Measurements from ENCODE around the gene RAMP1. TPM values are rescaled to one million over a fixed set of nuclear protein-coding genes. Genes with fewer than 3 reads are reported as not detected.
"Not testable (repeated sequence)": the region's sequence is repeated elsewhere in the genome, so short reads cannot be mapped to it uniquely, and the experiment has no call there.

RAMP1 gene
- total RNA-seq, result 1 to 10 TPM in 1 of 2 experiments, under 1 TPM in 1; 0.64 to 3.9 TPM

GRCh38 chr2:237859533-237860272 is at the start of gene RAMP1:
Gene RAMP1 (plus strand): TSS chr2:237859623. CDS start chr2:237859676, 53 bp downstream.
- H3K4me1 Mint-ChIP-seq, result peaks cover 7% of the 10 kb centered on the region
- H3K9me3 Mint-ChIP-seq (ENCODE audit: low read depth), result no peaks in the 10 kb centered on the region
- DNase-seq (no peak), ATAC-seq (peak; percentile 35)
- H3K36me3 Mint-ChIP-seq, result no peaks in the 10 kb centered on the region
- CTCF ChIA-PET, result no interaction called here
- no peak within 1 kb of the TSS for H3K4me3 Mint-ChIP-seq
- no peak within 1 kb of the TSS for H3K27ac Mint-ChIP-seq
- H3K27me3 Mint-ChIP-seq, result peaks cover 64% of the 10 kb centered on the region

- ATAC-seq (peak; percentile 36), DNase-seq (no peak)
- no peak overlapping the region for H3K4me3 Mint-ChIP-seq
- CTCF ChIA-PET, result no interaction called here
- peaks cover 8% of the 10 kb centered on the region for H3K27me3 Mint-ChIP-seq
- H3K36me3 Mint-ChIP-seq, result no peaks in the 10 kb centered on the region
- H3K9me3 Mint-ChIP-seq (ENCODE audit: low read depth), result no peaks in the 10 kb centered on the region
- H3K4me1 Mint-ChIP-seq, result peaks cover 17% of the 10 kb centered on the region
- no peak overlapping the region for H3K27ac Mint-ChIP-seq
These were observed 43.8 kb upstream of the RAMP1 start for GRCh38 chr2:237815637-237816036.

- DNase-seq, result no peak
- ATAC-seq, result no peak
- no peaks in the 10 kb centered on the region for H3K36me3 Mint-ChIP-seq
- H3K9me3 Mint-ChIP-seq (ENCODE audit: low read depth), result no peaks in the 10 kb centered on the region
- H3K27me3 Mint-ChIP-seq, result peaks cover 8% of the 10 kb centered on the region
- H3K4me1 Mint-ChIP-seq, result peaks cover 17% of the 10 kb centered on the region
- H3K4me3 Mint-ChIP-seq, result no peak overlapping the region
- H3K27ac Mint-ChIP-seq, result no peak overlapping the region
- CTCF ChIA-PET, result no interaction called here
These were observed 42.9 kb upstream of the RAMP1 start for GRCh38 chr2:237816531-237816930.

- no peak for ATAC-seq
- Mint-ChIP-seq H3K9me3 (ENCODE audit: low read depth) (no peaks in the 10 kb centered on the region), H3K4me1 (peaks cover 17% of the 10 kb centered on the region), H3K36me3 (no peaks in the 10 kb centered on the region), H3K27ac (no peak overlapping the region), H3K4me3 (no peak overlapping the region), H3K27me3 (peaks cover 1% of the 10 kb centered on the region)
- CTCF ChIA-PET, result no interaction called here
- DNase-seq, result no peak
These were observed 41.4 kb upstream of the RAMP1 start for GRCh38 chr2:237818066-237818473.

GRCh38 chr2:237819231-237819630 is 40.2 kb upstream of the RAMP1 start:
- H3K27ac Mint-ChIP-seq, result no peak overlapping the region
- DNase-seq, result no peak
- H3K4me1 Mint-ChIP-seq, result peaks cover 17% of the 10 kb centered on the region
- H3K27me3 Mint-ChIP-seq, result no peaks in the 10 kb centered on the region
- no peak overlapping the region for H3K4me3 Mint-ChIP-seq
- H3K9me3 Mint-ChIP-seq (ENCODE audit: low read depth), result no peaks in the 10 kb centered on the region
- no peak for ATAC-seq
- H3K36me3 Mint-ChIP-seq, result no peaks in the 10 kb centered on the region
- CTCF ChIA-PET, result interaction anchor here (1.2 kb wide), 1 partner anchor 146 kb away, joined by 4 read pairs; no protein-coding TSS in a partner anchor

GRCh38 chr2:237820421-237820820 is 39.0 kb upstream of the RAMP1 start:
- CTCF ChIA-PET, result interaction anchor here (1.2 kb wide), 1 partner anchor 148 kb away, joined by 4 read pairs; no protein-coding TSS in a partner anchor
- Mint-ChIP-seq H3K4me3 (no peak overlapping the region), H3K36me3 (no peaks in the 10 kb centered on the region), H3K4me1 (peaks cover 16% of the 10 kb centered on the region), H3K9me3 (ENCODE audit: low read depth) (no peaks in the 10 kb centered on the region), H3K27ac (no peak overlapping the region), H3K27me3 (no peaks in the 10 kb centered on the region)
- ATAC-seq, result no peak
- no peak for DNase-seq

- DNase-seq, result no peak
- ATAC-seq, result no peak
- no peak overlapping the region for H3K4me3 Mint-ChIP-seq
- H3K4me1 Mint-ChIP-seq, result peaks cover 4% of the 10 kb centered on the region
- H3K27me3 Mint-ChIP-seq, result no peaks in the 10 kb centered on the region
- H3K36me3 Mint-ChIP-seq, result no peaks in the 10 kb centered on the region
- CTCF ChIA-PET, result no interaction called here
- no peaks in the 10 kb centered on the region for H3K9me3 Mint-ChIP-seq (ENCODE audit: low read depth)
- no peak overlapping the region for H3K27ac Mint-ChIP-seq
These were observed 35.9 kb upstream of the RAMP1 start for GRCh38 chr2:237823544-237823943.

- no peaks in the 10 kb centered on the region for H3K36me3 Mint-ChIP-seq
- CTCF ChIA-PET, result no interaction called here
- no peak overlapping the region for H3K4me3 Mint-ChIP-seq
- ATAC-seq (no peak), DNase-seq (no peak)
- no peaks in the 10 kb centered on the region for H3K9me3 Mint-ChIP-seq (ENCODE audit: low read depth)
- peaks cover 3% of the 10 kb centered on the region for H3K4me1 Mint-ChIP-seq
- no peaks in the 10 kb centered on the region for H3K27me3 Mint-ChIP-seq
- H3K27ac Mint-ChIP-seq, result no peak overlapping the region
These were observed 35.3 kb upstream of the RAMP1 start for GRCh38 chr2:237824085-237824484.

- ATAC-seq (no peak), DNase-seq (no peak)
- Mint-ChIP-seq H3K4me1 (no peaks in the 10 kb centered on the region), H3K27ac (no peak overlapping the region), H3K27me3 (no peaks in the 10 kb centered on the region), H3K36me3 (no peaks in the 10 kb centered on the region), H3K9me3 (ENCODE audit: low read depth) (no peaks in the 10 kb centered on the region), H3K4me3 (no peak overlapping the region)
- CTCF ChIA-PET, result interaction anchor here (1.6 kb wide), 1 partner anchor 9 kb away, joined by 4 read pairs; no protein-coding TSS in a partner anchor
These were observed 31.9 kb upstream of the RAMP1 start for GRCh38 chr2:237827421-237827987.

GRCh38 chr2:237830522-237830921 is 28.9 kb upstream of the RAMP1 start:
- Mint-ChIP-seq H3K4me1 (no peaks in the 10 kb centered on the region), H3K4me3 (no peak overlapping the region), H3K27me3 (no peaks in the 10 kb centered on the region), H3K27ac (no peak overlapping the region), H3K9me3 (ENCODE audit: low read depth) (no peaks in the 10 kb centered on the region), H3K36me3 (no peaks in the 10 kb centered on the region)
- CTCF ChIA-PET, result no interaction called here
- DNase-seq (no peak), ATAC-seq (no peak)

GRCh38 chr2:237833546-237833945 is 25.9 kb upstream of the RAMP1 start:
- no peaks in the 10 kb centered on the region for H3K27me3 Mint-ChIP-seq
- no peak for DNase-seq
- H3K4me3 Mint-ChIP-seq, result no peak overlapping the region
- no peak for ATAC-seq
- H3K36me3 Mint-ChIP-seq, result peaks cover 2% of the 10 kb centered on the region
- H3K4me1 Mint-ChIP-seq, result no peaks in the 10 kb centered on the region
- H3K27ac Mint-ChIP-seq, result no peak overlapping the region
- CTCF ChIA-PET, result no interaction called here
- no peaks in the 10 kb centered on the region for H3K9me3 Mint-ChIP-seq (ENCODE audit: low read depth)

GRCh38 chr2:237835372-237835771 is 24.1 kb upstream of the RAMP1 start:
- no peaks in the 10 kb centered on the region for H3K9me3 Mint-ChIP-seq (ENCODE audit: low read depth)
- H3K36me3 Mint-ChIP-seq, result peaks cover 2% of the 10 kb centered on the region

GRCh38 chr2:237841051-237841450 is 18.4 kb upstream of the RAMP1 start:
- CTCF ChIA-PET, result no interaction called here
- no peak overlapping the region for H3K27ac Mint-ChIP-seq

More at GRCh38 chr2:237835372-237835771, 24.1 kb upstream of the RAMP1 start:
- ATAC-seq (no peak), DNase-seq (no peak)
- CTCF ChIA-PET, result interaction anchor here (1.4 kb wide), 1 partner anchor 8 kb away, joined by 4 read pairs; no protein-coding TSS in a partner anchor
- Mint-ChIP-seq H3K27me3 (peaks cover 4% of the 10 kb centered on the region), H3K27ac (no peak overlapping the region), H3K4me3 (no peak overlapping the region), H3K4me1 (no peaks in the 10 kb centered on the region)

GRCh38 chr2:237848940-237849339 is 10.5 kb upstream of the RAMP1 start:
- H3K36me3 Mint-ChIP-seq; H3K9me3 Mint-ChIP-seq (ENCODE audit: low read depth); ATAC-seq; H3K27ac Mint-ChIP-seq; DNase-seq; H3K4me1 Mint-ChIP-seq; H3K4me3 Mint-ChIP-seq; CTCF ChIA-PET: not testable (repeated sequence)
- peaks cover 23% of the 10 kb centered on the region for H3K27me3 Mint-ChIP-seq

More at GRCh38 chr2:237841051-237841450, 18.4 kb upstream of the RAMP1 start:
- peaks cover 18% of the 10 kb centered on the region for H3K27me3 Mint-ChIP-seq
- no peaks in the 10 kb centered on the region for H3K9me3 Mint-ChIP-seq (ENCODE audit: low read depth)
- ATAC-seq (no peak), DNase-seq (no peak)
- H3K4me3 Mint-ChIP-seq, result no peak overlapping the region
- H3K36me3 Mint-ChIP-seq, result peaks cover 2% of the 10 kb centered on the region
- no peaks in the 10 kb centered on the region for H3K4me1 Mint-ChIP-seq
